ENCODE data around the gene RESF1. TPM values are rescaled to one million over a fixed set of nuclear protein-coding genes. Genes with fewer than 3 reads are reported as not detected.

Gene RESF1
- total RNA-seq, 4 donors from 2014 or later = 41.1 to 74.9 (median 60.3) TPM

- intact Hi-C loops (cut with DNase I; ENCODE audit: low total_unique reads) = no loop called here
- TF ChIP-seq CTCF (IDR thresholded peaks at IDR 0.05) = no peak
- no peak for TF ChIP-seq POLR2A (IDR thresholded peaks at IDR 0.05)
- H3K4me3 ChIP-seq (ENCODE audit: low read depth, poor library complexity, severe bottlenecking) = no peak overlapping the region
- no peak for DNase-seq (ENCODE audit: low spot score in 2 of 2)
These were observed 11.0 kb downstream of the RESF1 start for GRCh38 chr12:31970199-31970598.

- intact Hi-C loops (cut with DNase I; ENCODE audit: low total_unique reads) = no loop called here
- 96 to 98% methylated on average over 5 of the region's 5 CpGs for whole genome bisulfite sequencing, 2 donors
- DNase-seq (ENCODE audit: low spot score in 2 of 2) = no peak
These were observed 14.6 kb downstream of the RESF1 start for GRCh38 chr12:31973818-31974217.

GRCh38 chr12:31974673-31975072, 15.5 kb downstream of the RESF1 start:
- intact Hi-C loops (cut with DNase I; ENCODE audit: low total_unique reads) = no loop called here
- H3K4me3 ChIP-seq (ENCODE audit: low read depth, poor library complexity, severe bottlenecking) = no peak overlapping the region
- no peak for DNase-seq (ENCODE audit: low spot score in 2 of 2)
- TF ChIP-seq POLR2A (IDR thresholded peaks at IDR 0.05) (no peak), CTCF (IDR thresholded peaks at IDR 0.05) (no peak)
- WGBS, 2 donors = 98% methylated on average over 5 of the region's 5 CpGs

More at GRCh38 chr12:31973818-31974217, 14.6 kb downstream of the RESF1 start:
- H3K4me3 ChIP-seq (ENCODE audit: low read depth, poor library complexity, severe bottlenecking) = no peak overlapping the region
- TF ChIP-seq CTCF (IDR thresholded peaks at IDR 0.05) (no peak), POLR2A (IDR thresholded peaks at IDR 0.05) (no peak)

- no peak for DNase-seq (ENCODE audit: low spot score in 2 of 2)
- 94 to 96% methylated on average over 13 of the region's 13 CpGs for WGBS, 2 donors
- H3K4me3 ChIP-seq (ENCODE audit: low read depth, poor library complexity, severe bottlenecking) = no peak overlapping the region
- TF ChIP-seq POLR2A (IDR thresholded peaks at IDR 0.05) (no peak), CTCF (IDR thresholded peaks at IDR 0.05) (no peak)
- intact Hi-C loops (cut with DNase I; ENCODE audit: low total_unique reads) = no loop called here
These were observed 25.8 kb downstream of the RESF1 start for GRCh38 chr12:31984806-31985591.

GRCh38 chr12:31985832-31986231, 26.6 kb downstream of the RESF1 start:
- no peak for DNase-seq (ENCODE audit: low spot score in 2 of 2)
- intact Hi-C loops (cut with DNase I; ENCODE audit: low total_unique reads) = no loop called here
- TF ChIP-seq CTCF (IDR thresholded peaks at IDR 0.05) (no peak), POLR2A (IDR thresholded peaks at IDR 0.05) (no peak)
- 91 to 97% methylated on average over 4 of the region's 4 CpGs for WGBS, 2 donors
- H3K4me3 ChIP-seq (ENCODE audit: low read depth, poor library complexity, severe bottlenecking) = no peak overlapping the region

All from lower leg skin (tissue), 4 donors.